HCT116 (cell line): ENCODE results near the gene PCYT1B. TPM values are rescaled to one million over a fixed set of nuclear protein-coding genes. Genes with fewer than 3 reads are reported as not detected.

Experiments used
- ATAC-seq: fragments of 200-7000 bp; cut with Tn5 transposase; 2 replicates; pipeline ENCODE4 v1.9.1; 2020; ENCODE audit warnings: mild to moderate bottlenecking, moderate library complexity
- BruUV-seq: library from RNA; stranded (reverse); fragments of 400-500 nt; replicated peaks from 2 replicates; lab custom pipeline; 2021; lab: Mats Ljungman, UMichigan
- CTCF ChIA-PET: fragments of 300-600 bp; sonication (Branson Sonifier 250); formaldehyde crosslinking; loops from one replicate; lab custom pipeline; 2021; ENCODE audit warnings: antibody characterized with exemption; lab: Charles Lee
- POLR2A ChIA-PET: fragments of 300-600, 350-600 bp; sonication (Branson Sonifier 250); formaldehyde crosslinking; loops from one replicate; lab custom pipeline; 2021; ENCODE audit warnings: antibody characterized with exemption; lab: Charles Lee
- RAD21 ChIA-PET, 2 experiments: fragments of 300-600 bp; sonication (Branson Sonifier 250); formaldehyde crosslinking; loops; one replicate each; lab custom pipeline; 2023; ENCODE audit warnings: low total read pairs in 2 of 2; ENCODE audit not compliant: uncharacterized antibody in 2 of 2, unreplicated experiment in 2 of 2, low non-redundant PET in 1 of 2; lab: Charles Lee
- DNase-seq: peaks from one replicate; pipeline ENCODE4 v3.0.0-alpha.2; 2010; ENCODE audit warnings: low read depth, low spot score
- H2AFZ ChIP-seq: fragments of 200-600 bp; shearing (Covaris generic), sonication (generic); 2 replicates; pipeline ENCODE4 v1.6.1; 2017; ENCODE audit warnings: low read depth, mixed run types, mixed read lengths, antibody characterized with exemption, low read length; ENCODE audit not compliant: poor library complexity, severe bottlenecking
- H3K27ac ChIP-seq: 2 replicates; pipeline ENCODE4 v1.5.1; 2012; ENCODE audit warnings: low read depth, low read length
- H3K27me3 ChIP-seq: fragments of 200-600 bp; sonication (generic); 2 replicates; pipeline ENCODE4 v1.6.1; 2016; ENCODE audit warnings: mixed run types, low read length, mixed read lengths; ENCODE audit not compliant: insufficient read depth
- H3K36me3 ChIP-seq, 2 experiments: fragments of 200-500 bp in 1 of 2; fragments of 200-600 bp in 1 of 2; sonication (Bioruptor generic) in 1 of 2; sonication (generic) in 1 of 2; 2 replicates each; pipeline versions ENCODE4 v1.5.1 to v1.6.1; 2014 to 2016; ENCODE audit warnings: low read length in 2 of 2, inconsistent platforms in 1 of 2, mixed read lengths in 1 of 2, mixed run types in 1 of 2; ENCODE audit not compliant: insufficient read depth in 2 of 2, control insufficient read depth in 1 of 2
- H3K4me1 ChIP-seq, 2 experiments: fragments of 200-600 bp in 1 of 2; sonication (generic) in 1 of 2; 2 replicates each; pipeline versions ENCODE4 v1.5.1 to v1.6.1; 2012 to 2017; ENCODE audit warnings: low read length in 2 of 2, inconsistent platforms in 1 of 2, mild to moderate bottlenecking in 1 of 2, mixed read lengths in 1 of 2, mixed run types in 1 of 2, moderate library complexity in 1 of 2; ENCODE audit not compliant: insufficient read depth in 2 of 2, control insufficient read depth in 1 of 2
- H3K4me2 ChIP-seq: fragments of 200-600 bp; sonication (generic); 2 replicates; pipeline ENCODE4 v1.6.1; 2017; ENCODE audit warnings: mixed run types, low read length, mixed read lengths
- H3K4me3 ChIP-seq, 2 experiments: fragments of 200-600 bp in 1 of 2; sonication (generic) in 1 of 2; replicated peaks in 1 of 2; 2 replicates each; pipeline ENCODE4 v1.5.1; 2011 to 2016; ENCODE audit warnings: low read length in 2 of 2, control low read depth in 1 of 2, low read depth in 1 of 2, mild to moderate bottlenecking in 1 of 2, mixed read lengths in 1 of 2, mixed run types in 1 of 2
- H3K79me2 ChIP-seq: fragments of 200-600 bp; sonication (generic); 2 replicates; pipeline ENCODE4 v1.6.1; 2017; ENCODE audit warnings: mild to moderate bottlenecking, mixed run types, low read length, moderate library complexity, mixed read lengths; ENCODE audit not compliant: insufficient read depth
- H3K9ac ChIP-seq: fragments of 200-600 bp; sonication (generic); 2 replicates; pipeline ENCODE4 v1.6.1; 2016; ENCODE audit warnings: low read length, mixed read lengths
- H3K9me2 ChIP-seq: fragments of 200-600 bp; sonication (generic), shearing (Covaris generic); 2 replicates; pipeline ENCODE4 v1.6.1; 2017; ENCODE audit warnings: mixed run types, mild to moderate bottlenecking, moderate library complexity; ENCODE audit not compliant: insufficient read depth
- H3K9me3 ChIP-seq, 2 experiments: fragments of 200-500 bp in 1 of 2; fragments of 200-600 bp in 1 of 2; sonication (Bioruptor generic) in 1 of 2; sonication (generic) in 1 of 2; 2 replicates each; pipeline ENCODE4 v1.6.1; 2014 to 2017; ENCODE audit warnings: low read length in 2 of 2, mixed read lengths in 2 of 2, inconsistent platforms in 1 of 2, low read depth in 1 of 2, mild to moderate bottlenecking in 1 of 2, mixed run types in 1 of 2, moderate library complexity in 1 of 2; ENCODE audit not compliant: control insufficient read depth in 1 of 2, insufficient read depth in 1 of 2
- H4K20me1 ChIP-seq: fragments of 200-600 bp; sonication (generic), shearing (Covaris generic); 2 replicates; pipeline ENCODE4 v1.6.1; 2017; ENCODE audit warnings: mixed run types, mild to moderate bottlenecking, moderate library complexity; ENCODE audit not compliant: insufficient read depth
- CBX3 ChIP-seq: IDR thresholded peaks from 2 replicates; pipeline ENCODE4 v1.6.1; 2012; ENCODE audit warnings: low read depth
- CEBPB ChIP-seq: IDR thresholded peaks from 2 replicates; pipeline ENCODE4 v1.6.1; 2012; ENCODE audit warnings: low read depth
- CTCF ChIP-seq, 3 experiments: fragments of 200-600 bp in 1 of 3; sonication (generic) in 1 of 3; IDR thresholded peaks in 2 of 3; conservative IDR thresholded peaks in 1 of 3; 2 replicates each; pipeline ENCODE4 v1.5.1; 2012 to 2017; ENCODE audit warnings: low read depth in 2 of 3, low read length in 2 of 3, antibody characterized with exemption in 1 of 3, borderline replicate concordance in 1 of 3, control low read depth in 1 of 3, mild to moderate bottlenecking in 1 of 3, mixed read lengths in 1 of 3, mixed run types in 1 of 3, moderate library complexity in 1 of 3; ENCODE audit not compliant: insufficient read depth in 1 of 3
- EZH2 ChIP-seq: fragments of 200-600 bp; sonication (generic); IDR thresholded peaks from 2 replicates; pipeline ENCODE4 v1.6.1; 2017; ENCODE audit warnings: antibody characterized with exemption, mixed run types
- EZH2phosphoT487 ChIP-seq: fragments of 200-600 bp; IDR thresholded peaks from 2 replicates; pipeline ENCODE4 v1.6.1; 2018; ENCODE audit warnings: antibody characterized with exemption, borderline replicate concordance
- FOSL1 ChIP-seq: IDR thresholded peaks from 2 replicates; pipeline ENCODE4 v1.6.1; 2012; ENCODE audit warnings: low read depth
- JUND ChIP-seq: IDR thresholded peaks from 2 replicates; pipeline ENCODE4 v1.6.1; 2012
- POLR2A ChIP-seq: IDR thresholded peaks from 2 replicates; pipeline ENCODE4 v1.7.0; 2011; ENCODE audit warnings: borderline replicate concordance; ENCODE audit not compliant: insufficient read depth, insufficient read length; ENCODE audit errors: extremely low read depth
- POLR2AphosphoS5 ChIP-seq: IDR thresholded peaks from 2 replicates; pipeline ENCODE4 v1.6.1; 2011; ENCODE audit warnings: mild to moderate bottlenecking, low read depth, low read length, moderate library complexity
- RAD21 ChIP-seq: IDR thresholded peaks from 2 replicates; pipeline ENCODE4 v1.6.1; 2012; ENCODE audit warnings: low read depth, mild to moderate bottlenecking
- SP1 ChIP-seq: IDR thresholded peaks from 2 replicates; pipeline ENCODE4 v1.6.1; 2012; ENCODE audit warnings: low read depth
- SRF ChIP-seq: IDR thresholded peaks from 2 replicates; pipeline ENCODE4 v1.6.1; 2012; ENCODE audit warnings: low read depth
- TCF7L2 ChIP-seq: IDR thresholded peaks from 2 replicates; pipeline ENCODE4 v1.7.0; 2011; ENCODE audit warnings: borderline replicate concordance, inconsistent platforms; ENCODE audit not compliant: insufficient read depth, insufficient read length; ENCODE audit errors: extremely low read depth
- YY1 ChIP-seq: IDR thresholded peaks from 2 replicates; pipeline ENCODE4 v1.6.1; 2011; ENCODE audit warnings: low read length, low read depth, moderate library complexity, mild to moderate bottlenecking; ENCODE audit not compliant: insufficient replicate concordance; ENCODE audit errors: extremely low read depth
- ZFX ChIP-seq: fragments of 450-650 bp; IDR thresholded peaks from 2 replicates; pipeline ENCODE4 v1.6.1; 2017
- intact Hi-C: fragments of 100-400 bp; cut with micrococcal nuclease; formaldehyde crosslinking; loops from 2 replicates; pipeline ENCODE4 v1.10.0; 2022
- total RNA-seq: library from RNA; stranded (reverse); gene quantifications from one replicate; pipeline ENCODE4 v1.2.1, GENCODE V29; 2021; ENCODE audit not compliant: unreplicated experiment
- TF ChIP-seq, protein P1 (sequence below): IDR thresholded peaks from 2 replicates; pipeline ENCODE4 v1.6.1; 2011; ENCODE audit warnings: mild to moderate bottlenecking, low read length, moderate library complexity; ENCODE audit not compliant: insufficient replicate concordance; ENCODE audit errors: extremely low read depth
- TF ChIP-seq, protein P2 (sequence below): IDR thresholded peaks from 2 replicates; pipeline ENCODE4 v1.6.1; 2012
- TF ChIP-seq, protein P3 (sequence below): IDR thresholded peaks from 2 replicates; pipeline ENCODE4 v1.6.1; 2012
- TF ChIP-seq, protein P4 (sequence below): IDR thresholded peaks from 2 replicates; pipeline ENCODE4 v1.6.1; 2012; ENCODE audit warnings: low read depth

Gene PCYT1B
- total RNA-seq, 1 experiment from 2014 or later: not detected

- CTCF ChIA-PET: no interaction called here
- H3K36me3 ChIP-seq: no peaks in the 10 kb centered on the region
- RAD21 ChIA-PET: no interaction called here
- H3K4me2 ChIP-seq: no peak overlapping the region
- TF ChIP-seq EZH2 (no peak), CEBPB (no peak), JUND (no peak), POLR2A (no peak), EZH2phosphoT487 (no peak), POLR2AphosphoS5 (no peak), SP1 (no peak), CBX3 (no peak), YY1 (no peak), FOSL1 (no peak), TCF7L2 (no peak), ZFX (no peak), CTCF (IDR thresholded peaks at IDR 0.05 in 2 of 3, conservative IDR thresholded peaks at IDR 0.05 in 1 of 3; ENCODE audit: borderline replicate concordance in 1 of 3, insufficient read depth in 1 of 3, low read depth in 2 of 3, low read length in 2 of 3) (no peak), RAD21 (no peak), SRF (no peak)
- TF ChIP-seq, protein P1, sequence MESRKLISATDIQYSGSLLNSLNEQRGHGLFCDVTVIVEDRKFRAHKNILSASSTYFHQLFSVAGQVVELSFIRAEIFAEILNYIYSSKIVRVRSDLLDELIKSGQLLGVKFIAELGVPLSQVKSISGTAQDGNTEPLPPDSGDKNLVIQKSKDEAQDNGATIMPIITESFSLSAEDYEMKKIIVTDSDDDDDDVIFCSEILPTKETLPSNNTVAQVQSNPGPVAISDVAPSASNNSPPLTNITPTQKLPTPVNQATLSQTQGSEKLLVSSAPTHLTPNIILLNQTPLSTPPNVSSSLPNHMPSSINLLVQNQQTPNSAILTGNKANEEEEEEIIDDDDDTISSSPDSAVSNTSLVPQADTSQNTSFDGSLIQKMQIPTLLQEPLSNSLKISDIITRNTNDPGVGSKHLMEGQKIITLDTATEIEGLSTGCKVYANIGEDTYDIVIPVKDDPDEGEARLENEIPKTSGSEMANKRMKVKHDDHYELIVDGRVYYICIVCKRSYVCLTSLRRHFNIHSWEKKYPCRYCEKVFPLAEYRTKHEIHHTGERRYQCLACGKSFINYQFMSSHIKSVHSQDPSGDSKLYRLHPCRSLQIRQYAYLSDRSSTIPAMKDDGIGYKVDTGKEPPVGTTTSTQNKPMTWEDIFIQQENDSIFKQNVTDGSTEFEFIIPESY: no peak
- TF ChIP-seq, protein P2, sequence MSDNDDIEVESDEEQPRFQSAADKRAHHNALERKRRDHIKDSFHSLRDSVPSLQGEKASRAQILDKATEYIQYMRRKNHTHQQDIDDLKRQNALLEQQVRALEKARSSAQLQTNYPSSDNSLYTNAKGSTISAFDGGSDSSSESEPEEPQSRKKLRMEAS: no peak
- TF ChIP-seq, protein P3, sequence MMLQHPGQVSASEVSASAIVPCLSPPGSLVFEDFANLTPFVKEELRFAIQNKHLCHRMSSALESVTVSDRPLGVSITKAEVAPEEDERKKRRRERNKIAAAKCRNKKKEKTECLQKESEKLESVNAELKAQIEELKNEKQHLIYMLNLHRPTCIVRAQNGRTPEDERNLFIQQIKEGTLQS: no peak
- TF ChIP-seq, protein P4, sequence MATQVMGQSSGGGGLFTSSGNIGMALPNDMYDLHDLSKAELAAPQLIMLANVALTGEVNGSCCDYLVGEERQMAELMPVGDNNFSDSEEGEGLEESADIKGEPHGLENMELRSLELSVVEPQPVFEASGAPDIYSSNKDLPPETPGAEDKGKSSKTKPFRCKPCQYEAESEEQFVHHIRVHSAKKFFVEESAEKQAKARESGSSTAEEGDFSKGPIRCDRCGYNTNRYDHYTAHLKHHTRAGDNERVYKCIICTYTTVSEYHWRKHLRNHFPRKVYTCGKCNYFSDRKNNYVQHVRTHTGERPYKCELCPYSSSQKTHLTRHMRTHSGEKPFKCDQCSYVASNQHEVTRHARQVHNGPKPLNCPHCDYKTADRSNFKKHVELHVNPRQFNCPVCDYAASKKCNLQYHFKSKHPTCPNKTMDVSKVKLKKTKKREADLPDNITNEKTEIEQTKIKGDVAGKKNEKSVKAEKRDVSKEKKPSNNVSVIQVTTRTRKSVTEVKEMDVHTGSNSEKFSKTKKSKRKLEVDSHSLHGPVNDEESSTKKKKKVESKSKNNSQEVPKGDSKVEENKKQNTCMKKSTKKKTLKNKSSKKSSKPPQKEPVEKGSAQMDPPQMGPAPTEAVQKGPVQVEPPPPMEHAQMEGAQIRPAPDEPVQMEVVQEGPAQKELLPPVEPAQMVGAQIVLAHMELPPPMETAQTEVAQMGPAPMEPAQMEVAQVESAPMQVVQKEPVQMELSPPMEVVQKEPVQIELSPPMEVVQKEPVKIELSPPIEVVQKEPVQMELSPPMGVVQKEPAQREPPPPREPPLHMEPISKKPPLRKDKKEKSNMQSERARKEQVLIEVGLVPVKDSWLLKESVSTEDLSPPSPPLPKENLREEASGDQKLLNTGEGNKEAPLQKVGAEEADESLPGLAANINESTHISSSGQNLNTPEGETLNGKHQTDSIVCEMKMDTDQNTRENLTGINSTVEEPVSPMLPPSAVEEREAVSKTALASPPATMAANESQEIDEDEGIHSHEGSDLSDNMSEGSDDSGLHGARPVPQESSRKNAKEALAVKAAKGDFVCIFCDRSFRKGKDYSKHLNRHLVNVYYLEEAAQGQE: no peak
- DNase-seq (no peak), ATAC-seq (no peak)
- no peak overlapping the region for H3K9ac ChIP-seq
- no peaks in the 10 kb centered on the region for H3K4me1 ChIP-seq
- H3K9me3 ChIP-seq: no peaks in the 10 kb centered on the region
- no peaks in the 10 kb centered on the region; the same call in 1 of the 2 replicates for H4K20me1 ChIP-seq
- POLR2A ChIA-PET: no interaction called here
- no peak overlapping the region for H3K27ac ChIP-seq
- H2AFZ ChIP-seq: no peak overlapping the region
- no peaks in the 10 kb centered on the region for H3K79me2 ChIP-seq
- H3K4me3 ChIP-seq: no peak overlapping the region
- H3K27me3 ChIP-seq: no peaks in the 10 kb centered on the region
- intact Hi-C loops: no loop called here
- H3K9me2 ChIP-seq: no peaks in the 10 kb centered on the region
- no TSS peak for BruUV-seq
Measured at GRCh38 chrX:24657671-24658386, 10.7 kb upstream of the PCYT1B start.
